Thyroid gland (tissue), 4 donors: ENCODE results near the gene INO80.

ENCODE experiments used
- CTCF ChIP-seq, 6 experiments: fragments of 200-600 bp in 3 of 6; fragments of 450-650 bp in 3 of 6; sonication (generic) in 3 of 6; IDR thresholded peaks; one replicate each; pipeline ENCODE4 v1.5.1; 2016 to 2019; ENCODE audit warnings: antibody characterized with exemption in 6 of 6, mild to moderate bottlenecking in 2 of 6, inconsistent platforms in 1 of 6, moderate library complexity in 1 of 6
- POLR2A ChIP-seq, 2 donors: fragments of 450-650 bp; IDR thresholded peaks; one replicate each; pipeline ENCODE4 v1.6.1; 2017; ENCODE audit warnings: antibody characterized with exemption in 2 of 2, mild to moderate bottlenecking in 2 of 2, moderate library complexity in 1 of 2

DNA sequence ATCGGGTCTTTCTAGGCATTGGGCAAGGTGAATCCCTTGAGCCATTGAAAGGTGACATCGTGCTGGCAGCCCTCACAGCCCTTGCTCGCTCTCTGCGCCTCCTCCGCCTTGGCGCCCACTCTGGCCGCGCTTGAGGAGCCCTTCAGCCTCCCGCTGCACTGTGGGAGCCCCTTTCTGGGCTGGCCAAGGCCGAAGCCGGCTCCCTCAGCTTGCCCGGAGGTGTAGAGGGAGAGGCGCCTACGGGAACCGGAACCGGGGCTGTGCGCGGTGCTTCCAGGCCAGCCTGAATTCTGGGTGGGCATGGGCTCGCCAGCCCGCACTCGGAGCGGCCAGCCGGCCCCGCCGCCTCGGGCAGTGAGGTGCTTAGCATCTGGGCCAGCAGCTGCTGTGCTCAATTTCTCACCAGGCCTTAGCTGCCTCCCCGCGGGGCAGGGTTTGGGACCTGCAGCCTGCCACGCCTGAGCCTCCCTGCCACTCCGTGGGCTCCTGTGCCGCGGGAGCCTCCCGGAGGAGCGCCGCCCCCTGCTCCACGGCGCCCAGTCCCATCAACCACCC, 35.4 kb upstream of the INO80 start:
- TF ChIP-seq POLR2A (IDR thresholded peaks at IDR 0.05), result no peak
- no peak for TF ChIP-seq CTCF (IDR thresholded peaks at IDR 0.05)
